Chondrocyte (in vitro differentiated cells): Measurements from ENCODE around the gene CREB5. TPM values are rescaled to one million over a fixed set of nuclear protein-coding genes. Genes with fewer than 3 reads are reported as not detected.

ENCODE experiments used
- DNase-seq: peaks from one replicate; pipeline ENCODE4 v3.0.0; 2021; ENCODE audit warnings: mixed read lengths, low spot score
- H3K27ac Mint-ChIP-seq: one replicate; pipeline ENCODE4 v1.8.0; 2021; ENCODE audit warnings: mild to moderate bottlenecking, moderate library complexity, mixed read lengths; ENCODE audit not compliant: unreplicated experiment
- H3K27me3 Mint-ChIP-seq: 2 replicates; pipeline ENCODE4 v1.8.0; 2021; ENCODE audit warnings: low read depth, mixed read lengths
- H3K36me3 Mint-ChIP-seq: 2 replicates; pipeline ENCODE4 v1.8.0; 2021; ENCODE audit warnings: low read depth, mixed read lengths
- H3K4me1 Mint-ChIP-seq: 2 replicates; pipeline ENCODE4 v1.8.0; 2021; ENCODE audit warnings: low read depth, mild to moderate bottlenecking, mixed read lengths
- H3K4me3 Mint-ChIP-seq: one replicate; pipeline ENCODE4 v1.8.0; 2021; ENCODE audit warnings: mild to moderate bottlenecking, moderate library complexity, mixed read lengths; ENCODE audit not compliant: unreplicated experiment
- H3K9me3 Mint-ChIP-seq: 2 replicates; pipeline ENCODE4 v1.8.0; 2021; ENCODE audit warnings: low read depth, mixed read lengths
- total RNA-seq: library from RNA; stranded (reverse); gene quantifications from 3 replicates; pipeline ENCODE4 v1.2.1, GENCODE V29; 2021
- TF ChIP-seq, protein P1 (sequence below): fragments of 200-600 bp; sonication (generic); IDR thresholded peaks from 2 replicates; pipeline ENCODE4 v1.5.0; 2021; ENCODE audit warnings: antibody characterized with exemption, mild to moderate bottlenecking, moderate library complexity

The CREB5 gene
- total RNA-seq, 1 donor from 2014 or later = 8.2 TPM

DNA sequence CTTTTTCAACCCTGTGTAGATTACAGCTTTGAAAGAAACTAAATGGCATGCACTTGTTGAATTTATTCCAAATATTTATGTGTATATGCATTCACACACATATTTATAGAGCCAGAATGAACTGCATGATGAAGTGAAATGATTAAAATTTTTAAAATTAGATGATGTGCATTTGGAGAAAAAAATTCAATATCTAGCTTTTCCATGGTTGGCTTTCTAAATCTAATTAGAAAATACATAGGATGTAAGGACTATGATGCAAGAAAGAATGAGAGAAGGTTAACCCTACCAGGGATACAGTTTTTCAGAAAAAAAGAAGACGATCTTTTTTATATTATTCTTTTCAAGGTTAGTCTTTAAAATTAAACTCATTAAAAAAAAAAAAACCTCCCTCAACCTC lies 341.3 kb downstream of the CREB5 start:
- Mint-ChIP-seq H3K4me1 (peaks cover 16% of the 10 kb centered on the region), H3K9me3 (no peaks in the 10 kb centered on the region), H3K36me3 (no peaks in the 10 kb centered on the region), H3K27ac (no peak overlapping the region), H3K4me3 (no peak overlapping the region), H3K27me3 (no peaks in the 10 kb centered on the region)
- TF ChIP-seq, protein P1, sequence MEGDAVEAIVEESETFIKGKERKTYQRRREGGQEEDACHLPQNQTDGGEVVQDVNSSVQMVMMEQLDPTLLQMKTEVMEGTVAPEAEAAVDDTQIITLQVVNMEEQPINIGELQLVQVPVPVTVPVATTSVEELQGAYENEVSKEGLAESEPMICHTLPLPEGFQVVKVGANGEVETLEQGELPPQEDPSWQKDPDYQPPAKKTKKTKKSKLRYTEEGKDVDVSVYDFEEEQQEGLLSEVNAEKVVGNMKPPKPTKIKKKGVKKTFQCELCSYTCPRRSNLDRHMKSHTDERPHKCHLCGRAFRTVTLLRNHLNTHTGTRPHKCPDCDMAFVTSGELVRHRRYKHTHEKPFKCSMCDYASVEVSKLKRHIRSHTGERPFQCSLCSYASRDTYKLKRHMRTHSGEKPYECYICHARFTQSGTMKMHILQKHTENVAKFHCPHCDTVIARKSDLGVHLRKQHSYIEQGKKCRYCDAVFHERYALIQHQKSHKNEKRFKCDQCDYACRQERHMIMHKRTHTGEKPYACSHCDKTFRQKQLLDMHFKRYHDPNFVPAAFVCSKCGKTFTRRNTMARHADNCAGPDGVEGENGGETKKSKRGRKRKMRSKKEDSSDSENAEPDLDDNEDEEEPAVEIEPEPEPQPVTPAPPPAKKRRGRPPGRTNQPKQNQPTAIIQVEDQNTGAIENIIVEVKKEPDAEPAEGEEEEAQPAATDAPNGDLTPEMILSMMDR = no peak
- no peak for DNase-seq

DNA sequence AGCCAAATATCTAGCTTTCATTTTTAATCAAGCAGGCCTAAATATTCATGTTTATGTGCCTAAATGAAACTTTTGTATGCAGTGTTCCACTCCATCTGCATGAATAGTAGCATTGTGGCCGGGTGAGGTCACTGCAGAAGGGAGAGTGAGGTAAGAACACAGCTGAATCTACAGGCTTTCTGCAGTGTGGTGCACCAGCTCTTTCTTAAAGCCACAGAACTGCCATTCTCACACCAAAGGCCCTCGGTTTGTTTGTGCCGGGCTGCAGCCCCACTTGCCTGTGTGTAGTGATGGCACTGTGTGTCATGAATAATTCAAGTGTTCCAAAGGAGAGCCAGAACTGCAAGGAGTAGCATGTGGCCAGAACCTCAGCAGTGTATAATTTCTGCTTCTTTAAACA lies 341.7 kb downstream of the CREB5 start:
- Mint-ChIP-seq H3K4me3 (no peak overlapping the region), H3K36me3 (no peaks in the 10 kb centered on the region), H3K4me1 (peaks cover 12% of the 10 kb centered on the region), H3K27ac (no peak overlapping the region), H3K9me3 (no peaks in the 10 kb centered on the region), H3K27me3 (no peaks in the 10 kb centered on the region)
- TF ChIP-seq, protein P1 = no peak
- DNase-seq = no peak

DNA sequence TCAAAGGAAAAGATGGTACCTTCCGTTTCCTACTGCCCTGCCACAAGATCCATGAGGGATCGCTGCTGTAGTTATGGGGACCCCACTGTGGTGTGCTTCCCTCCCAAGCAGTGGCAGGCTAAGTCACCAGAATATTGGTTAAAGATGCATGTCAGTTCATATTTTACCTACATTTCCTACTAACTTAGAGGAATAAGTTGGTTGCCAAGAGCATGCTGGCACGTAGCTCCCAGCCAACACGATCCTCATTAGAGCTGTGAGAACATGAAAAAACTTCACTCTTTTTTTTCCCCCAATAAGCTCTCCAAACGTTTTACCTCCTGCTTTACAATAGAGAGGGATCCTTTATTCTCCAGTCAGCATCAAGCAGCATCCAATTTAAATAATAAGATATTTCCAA lies 342.1 kb downstream of the CREB5 start:
- Mint-ChIP-seq H3K36me3 (no peaks in the 10 kb centered on the region), H3K4me1 (peaks cover 7% of the 10 kb centered on the region), H3K9me3 (no peaks in the 10 kb centered on the region), H3K27ac (no peak overlapping the region), H3K4me3 (no peak overlapping the region), H3K27me3 (no peaks in the 10 kb centered on the region)
- TF ChIP-seq, protein P1 = no peak
- no peak for DNase-seq

DNA sequence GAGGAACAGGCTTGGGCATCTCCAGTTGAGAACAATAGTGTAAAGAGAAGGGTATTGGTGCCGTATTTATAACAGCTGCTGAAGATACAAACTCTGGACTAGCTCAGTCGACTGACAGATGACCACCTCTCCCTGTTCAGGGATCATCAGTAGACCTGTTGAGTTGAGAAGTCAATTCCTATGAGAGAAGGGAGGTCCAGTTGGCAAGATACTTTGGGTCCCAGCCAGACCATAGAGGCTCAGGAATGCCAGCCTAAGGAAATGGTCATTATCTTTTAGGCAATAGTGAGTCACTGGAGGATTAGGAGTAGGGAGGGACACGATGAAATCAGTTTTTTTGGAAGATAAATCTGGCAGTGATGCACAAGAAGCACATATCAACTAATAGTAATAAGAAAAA lies 342.9 kb downstream of the CREB5 start:
- no peak overlapping the region for H3K27ac Mint-ChIP-seq
- TF ChIP-seq, protein P1 = no peak
- no peak overlapping the region for H3K4me3 Mint-ChIP-seq
- no peaks in the 10 kb centered on the region for H3K27me3 Mint-ChIP-seq
- no peak for DNase-seq
- no peaks in the 10 kb centered on the region for H3K36me3 Mint-ChIP-seq
- peaks cover 6% of the 10 kb centered on the region for H3K4me1 Mint-ChIP-seq
- no peaks in the 10 kb centered on the region for H3K9me3 Mint-ChIP-seq

DNA sequence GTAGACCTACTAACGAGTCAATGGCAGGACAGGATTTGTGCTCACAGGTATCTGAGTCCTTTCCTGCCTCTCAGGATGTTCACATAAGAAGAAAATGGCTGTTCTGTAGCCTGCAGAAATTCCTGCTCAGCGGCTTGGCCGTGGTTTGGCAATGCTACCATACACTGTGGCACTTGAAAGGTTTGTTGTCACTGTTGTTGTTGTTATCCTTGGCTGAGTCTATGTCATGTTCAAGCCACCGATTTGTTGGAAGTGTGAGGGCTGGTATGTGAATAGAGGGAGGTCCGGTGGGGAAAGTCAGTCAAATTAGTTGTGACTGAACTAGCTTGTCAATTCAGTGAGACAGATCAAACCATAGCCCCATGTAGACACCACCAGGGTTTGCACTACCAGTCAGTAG lies 345.9 kb downstream of the CREB5 start:
- no peak for DNase-seq
- Mint-ChIP-seq H3K27me3 (no peaks in the 10 kb centered on the region), H3K4me3 (no peak overlapping the region), H3K27ac (no peak overlapping the region), H3K36me3 (no peaks in the 10 kb centered on the region), H3K9me3 (no peaks in the 10 kb centered on the region), H3K4me1 (peaks cover 6% of the 10 kb centered on the region)
- TF ChIP-seq, protein P1 = no peak
